ENCODE results near the gene KLK4. TPM values are rescaled to one million over a fixed set of nuclear protein-coding genes. Genes with fewer than 3 reads are reported as not detected.

The KLK4 gene
- total RNA-seq, 1 experiment from 2014 or later = 0.48 TPM

GRCh38 chr19:50874211-50874610 is 37.0 kb downstream of the KLK4 start:
- H3K18ac ChIP-seq (ENCODE audit: insufficient read length, low read depth, low read length) = no peak overlapping the region
- no peak for DNase-seq
- H3K27ac ChIP-seq (ENCODE audit: insufficient read length, low read depth, low read length) = no peak overlapping the region
- H3K79me2 ChIP-seq (ENCODE audit: insufficient read depth, low read length) = no peaks in the 10 kb centered on the region
- H2AFZ ChIP-seq (ENCODE audit: low read length) = no peak overlapping the region
- H4K20me1 ChIP-seq (ENCODE audit: control insufficient read depth, insufficient read depth, insufficient read length) = no peaks in the 10 kb centered on the region
- Mint-ChIP-seq H3K4me1 (peaks cover 4 to 10% of the 10 kb centered on the region in 2 experiments; a peak in 2 of 4 replicates), H3K36me3 (ENCODE audit: insufficient read depth in 1 of 3, low read depth in 3 of 3) (no peaks in the 10 kb centered on the region), H3K27me3 (ENCODE audit: low read depth) (peaks cover 41% of the 10 kb centered on the region), H3K4me3 (no peak overlapping the region), H3K27ac (no peak overlapping the region), H3K9me3 (no peaks in the 10 kb centered on the region; a peak in 2 of 5 replicates)
- no peak overlapping the region for H3K9ac ChIP-seq (ENCODE audit: extremely low read depth, insufficient read length, low read length)
- no peak overlapping the region for H4K8ac ChIP-seq (replicated peaks; ENCODE audit: insufficient read length, low read depth, low read length)
- H3K9me3 ChIP-seq (ENCODE audit: control insufficient read depth, low read depth, low read length) = no peaks in the 10 kb centered on the region
- no peak overlapping the region for H3K23ac ChIP-seq (ENCODE audit: insufficient read length, low read depth, low read length)
- no peak overlapping the region for H2BK120ac ChIP-seq (ENCODE audit: low read depth, low read length, poor library complexity, severe bottlenecking)
- no peak overlapping the region for H3T11ph ChIP-seq (ENCODE audit: low read length)
- H2BK20ac ChIP-seq (ENCODE audit: low read depth, low read length, poor library complexity, severe bottlenecking) = no peak overlapping the region
- no peaks in the 10 kb centered on the region for H3K23me2 ChIP-seq (ENCODE audit: insufficient read length, low read depth, low read length, poor library complexity, severe bottlenecking)
- H3K4me2 ChIP-seq (ENCODE audit: insufficient read depth, insufficient read length, low read length) = no peak overlapping the region
- TF ChIP-seq CTCF (conservative IDR thresholded peaks at IDR 0.05) = no peak
- H3K4ac ChIP-seq (ENCODE audit: low read depth, low read length) = no peak overlapping the region
- H3K56ac ChIP-seq (ENCODE audit: insufficient read length, low read depth, low read length) = no peak overlapping the region
- H2BK12ac ChIP-seq (ENCODE audit: insufficient read length, low read depth, low read length) = no peak overlapping the region
- H4K5ac ChIP-seq (ENCODE audit: insufficient read length, low read depth, low read length) = no peak overlapping the region
- H2AK5ac ChIP-seq (ENCODE audit: insufficient read length, low read length) = no peak overlapping the region
- no peaks in the 10 kb centered on the region; the same call in 1 of the 2 replicates for H3K4me1 ChIP-seq (ENCODE audit: insufficient read depth, low read length)
- H2BK15ac ChIP-seq (ENCODE audit: low read depth, low read length) = no peak overlapping the region
- H3K27me3 ChIP-seq (ENCODE audit: insufficient read depth, low read length) = peaks cover 3% of the 10 kb centered on the region; the same call in 1 of the 2 replicates
- H3K79me1 ChIP-seq (ENCODE audit: insufficient read depth, low read depth, low read length, poor library complexity, severe bottlenecking) = no peaks in the 10 kb centered on the region
- no CpG with 5 or more reads among the region's 5 CpGs for WGBS (ENCODE audit: extremely low coverage, insufficient read length, low lambda C conversion rate)
- H2BK5ac ChIP-seq (ENCODE audit: insufficient read length, low read length) = no peak overlapping the region
- no peak overlapping the region for H3K14ac ChIP-seq (ENCODE audit: insufficient read depth, low read length)
- no peak overlapping the region for H4K91ac ChIP-seq (ENCODE audit: insufficient read length, low read depth, low read length)

Data from H9 (cell line).